Measurements from ENCODE around the gene GLIS1. TPM values are rescaled to one million over a fixed set of nuclear protein-coding genes. Genes with fewer than 3 reads are reported as not detected.

Gene GLIS1
- total and polyA plus RNA-seq, 2 donors (not counting 3 experiments of a cell fraction or from before 2014, with no cell fraction given) = not detected

DNA sequence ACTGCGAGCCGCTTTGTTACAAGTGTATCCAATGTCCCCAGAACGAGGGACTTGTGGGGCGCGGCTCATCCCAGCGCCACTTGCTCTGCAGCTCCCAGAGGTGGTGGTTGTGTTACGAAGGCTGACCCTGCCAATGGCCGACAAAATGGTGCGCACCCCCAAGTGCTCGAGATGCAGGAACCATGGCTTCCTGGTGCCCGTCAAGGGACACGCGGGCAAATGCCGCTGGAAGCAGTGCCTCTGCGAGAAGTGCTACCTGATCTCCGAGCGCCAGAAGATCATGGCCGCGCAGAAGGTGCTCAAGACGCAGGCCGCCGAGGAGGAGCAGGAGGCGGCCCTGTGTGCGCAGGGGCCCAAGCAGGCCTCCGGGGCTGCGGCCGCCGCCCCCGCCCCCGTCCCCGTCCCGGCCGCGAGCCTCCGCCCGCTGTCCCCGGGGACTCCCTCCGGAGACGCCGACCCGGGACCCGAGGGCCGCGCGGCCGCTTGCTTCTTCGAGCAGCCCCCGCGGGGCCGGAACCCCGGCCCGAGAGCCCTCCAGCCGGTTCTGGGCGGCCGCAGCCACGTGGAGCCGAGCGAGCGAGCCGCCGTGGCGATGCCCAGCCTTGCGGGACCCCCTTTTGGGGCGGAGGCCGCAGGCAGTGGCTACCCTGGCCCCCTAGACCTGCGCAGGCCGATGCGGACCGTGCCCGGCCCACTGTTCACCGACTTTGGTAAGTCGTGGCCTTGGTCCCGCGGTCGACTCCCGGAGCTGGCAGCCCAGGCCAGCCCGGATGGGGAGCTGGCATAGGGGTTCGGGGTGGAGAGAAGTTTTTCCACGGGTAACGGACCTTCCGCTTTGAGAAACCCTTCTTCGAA lies 279.4 kb downstream of the GLIS1 start, which contains the start of gene DMRTB1:
Gene DMRTB1, plus strand, starts transcription at position 79 of the 855 bp plus-strand sequence. Its CDS starts 55 bp downstream, at position 134.
- CTCF ChIA-PET = no interaction called here
- DNase-seq (ENCODE audit: low read depth, low spot score) (no peak), FAIRE-seq (no peak)
- no peaks in the 10 kb centered on the region for H3K79me2 ChIP-seq (ENCODE audit: control insufficient read depth, insufficient read depth, low read length)
- no peak within 1 kb of the TSS for H3K4me3 ChIP-seq (replicated peaks in 1 of 3; ENCODE audit: insufficient read depth in 1 of 3, low read depth in 1 of 3, low read length in 3 of 3)
- H3K9me3 ChIP-seq (replicated peaks; ENCODE audit: control insufficient read depth, insufficient read depth, low read length) = no peaks in the 10 kb centered on the region
- H2AFZ ChIP-seq (ENCODE audit: low read depth, low read length) = no peak within 1 kb of the TSS
- H4K20me1 ChIP-seq (replicated peaks; ENCODE audit: control insufficient read depth, extremely low read depth, insufficient read depth, low read length) = no peaks in the 10 kb centered on the region
- dilution Hi-C loops (cut with MboI; ENCODE audit: extremely low pct_ligation_motif_present, low sequenced_read_pairs) (no loop called here), intact Hi-C loops (cut with micrococcal nuclease) (no loop called here)
- POLR2A ChIA-PET = no interaction called here
- TF ChIP-seq EZH2 (IDR thresholded peaks at IDR 0.05; ENCODE audit: borderline replicate concordance, low read depth, low read length, severe bottlenecking) (no peak), FOS (IDR thresholded peaks at IDR 0.05; ENCODE audit: borderline replicate concordance, insufficient read depth, low read length) (no peak), MYC (IDR thresholded peaks at IDR 0.05; ENCODE audit: low read depth, low read length) (no peak), JUN (IDR thresholded peaks at IDR 0.05; ENCODE audit: borderline replicate concordance, insufficient read depth, insufficient read length, low read depth) (no peak), POLR2A (IDR thresholded peaks at IDR 0.05; ENCODE audit: low read depth, low read length) (no peak), MAX (IDR thresholded peaks at IDR 0.05; ENCODE audit: insufficient read depth, insufficient read length) (no peak), GATA2 (IDR thresholded peaks at IDR 0.05; ENCODE audit: insufficient read depth, insufficient read length, low read depth, low read length) (no peak)
- peaks cover 0 to 6% of the 10 kb centered on the region in 2 experiments for H3K27me3 ChIP-seq (ENCODE audit: control insufficient read depth in 2 of 2, insufficient read depth in 2 of 2, low read length in 2 of 2)
- no peaks in the 10 kb centered on the region for H3K4me1 ChIP-seq (ENCODE audit: control insufficient read depth, extremely low read depth, insufficient read depth, low read length)
- BruUV-seq (replicated peaks) = no TSS peak
- no peak within 1 kb of the TSS for H3K9ac ChIP-seq (replicated peaks; ENCODE audit: extremely low read depth, insufficient read depth, low read length)
- H3K36me3 ChIP-seq (ENCODE audit: control insufficient read depth in 2 of 2, extremely low read depth in 1 of 2, insufficient read depth in 2 of 2, low read length in 2 of 2) = no peaks in the 10 kb centered on the region
- H3K4me2 ChIP-seq (ENCODE audit: insufficient read depth, low read length) = no peak within 1 kb of the TSS
- H3K27ac ChIP-seq (ENCODE audit: insufficient read depth, low read depth, low read length) = no peak within 1 kb of the TSS
- no peaks in the 10 kb centered on the region for H3K9me1 ChIP-seq (replicated peaks; ENCODE audit: control insufficient read depth, extremely low read depth, insufficient read depth, low read length)
